OCI-LY7 (cell line): ENCODE data around the gene CDC42EP3. TPM values are rescaled to one million over a fixed set of nuclear protein-coding genes. Genes with fewer than 3 reads are reported as not detected.

Source experiments
- BruUV-seq: library from RNA; stranded (reverse); fragments of 400-500 nt; replicated peaks from 2 replicates; lab custom pipeline; 2021; lab: Mats Ljungman, UMichigan
- CTCF ChIA-PET: fragments of 300-600 bp; sonication (Branson Sonifier 250); formaldehyde crosslinking; loops from one replicate; lab custom pipeline; 2022; ENCODE audit warnings: antibody characterized with exemption; ENCODE audit not compliant: unreplicated experiment; lab: Charles Lee
- POLR2A ChIA-PET: fragments of 300-600 bp; sonication (Branson Sonifier 250); formaldehyde crosslinking; loops from one replicate; lab custom pipeline; 2022; ENCODE audit warnings: antibody characterized with exemption; lab: Charles Lee
- DNase-seq: peaks from one replicate; pipeline ENCODE4 v3.0.0-alpha.2; 2015; ENCODE audit warnings: low spot score
- H2AFZ ChIP-seq: fragments of 200-600 bp; sonication (generic), shearing (Covaris generic); 2 replicates; pipeline ENCODE4 v1.6.1; 2014; ENCODE audit warnings: mild to moderate bottlenecking, antibody characterized with exemption, low read length, moderate library complexity
- H3K27ac ChIP-seq: fragments of 200-600 bp; sonication (generic); 2 replicates; pipeline ENCODE4 v1.5.1; 2014; ENCODE audit warnings: mixed run types, low read depth, mild to moderate bottlenecking, moderate library complexity, low read length, inconsistent platforms; ENCODE audit not compliant: poor library complexity, severe bottlenecking
- H3K36me3 ChIP-seq: fragments of 200-600 bp; sonication (generic); 2 replicates; pipeline ENCODE4 v1.6.1; 2014; ENCODE audit warnings: mild to moderate bottlenecking, antibody characterized with exemption, low read length, moderate library complexity, mixed read lengths; ENCODE audit not compliant: insufficient read depth
- H3K4me1 ChIP-seq: fragments of 200-600 bp; sonication (generic); 2 replicates; pipeline ENCODE4 v1.5.1; 2014; ENCODE audit warnings: mild to moderate bottlenecking, low read length; ENCODE audit not compliant: insufficient read depth, poor library complexity, severe bottlenecking
- H3K4me2 ChIP-seq: fragments of 200-600 bp; sonication (generic); 2 replicates; pipeline ENCODE4 v1.6.1; 2014; ENCODE audit warnings: mild to moderate bottlenecking, low read length
- H3K4me3 ChIP-seq: fragments of 200-600 bp; sonication (generic); 2 replicates; pipeline ENCODE4 v1.5.1; 2014; ENCODE audit warnings: mild to moderate bottlenecking, low read depth, low read length; ENCODE audit not compliant: poor library complexity, severe bottlenecking
- H3K79me2 ChIP-seq: fragments of 200-600 bp; sonication (generic); 2 replicates; pipeline ENCODE4 v1.6.1; 2016; ENCODE audit warnings: low read depth, mild to moderate bottlenecking, low read length, moderate library complexity, mixed read lengths; ENCODE audit not compliant: insufficient read depth
- H3K9me2 ChIP-seq: fragments of 200-600 bp; sonication (generic); 2 replicates; pipeline ENCODE4 v1.6.1; 2016; ENCODE audit warnings: mild to moderate bottlenecking, low read length, mixed read lengths; ENCODE audit not compliant: insufficient read depth
- H3K9me3 ChIP-seq: fragments of 200-600 bp; sonication (generic); 2 replicates; pipeline ENCODE4 v1.6.1; 2014; ENCODE audit warnings: mild to moderate bottlenecking, mixed run types, low read length, mixed read lengths
- H4K20me1 ChIP-seq: fragments of 200-600 bp; sonication (generic); 2 replicates; pipeline ENCODE4 v1.6.1; 2014; ENCODE audit warnings: mild to moderate bottlenecking, antibody characterized with exemption, low read length, moderate library complexity, mixed read lengths; ENCODE audit not compliant: insufficient read depth
- CTCF ChIP-seq: fragments of 200-600 bp; sonication (generic); conservative IDR thresholded peaks from 2 replicates; pipeline ENCODE4 v1.5.1; 2014; ENCODE audit warnings: mild to moderate bottlenecking, antibody characterized with exemption, low read length, moderate library complexity, mixed read lengths
- EZH2phosphoT487 ChIP-seq: fragments of 200-600 bp; sonication (generic); IDR thresholded peaks from 2 replicates; pipeline ENCODE4 v1.6.1; 2018; ENCODE audit warnings: low read depth, borderline replicate concordance, mild to moderate bottlenecking, mixed run types, antibody characterized with exemption, low read length, moderate library complexity, mixed read lengths
- intact Hi-C: fragments of 100-400 bp; cut with micrococcal nuclease; formaldehyde crosslinking; loops from one replicate; pipeline ENCODE4 v1.10.0; 2022; ENCODE audit not compliant: unreplicated experiment
- total RNA-seq, 2 experiments: library from RNA; depleted of rRNA in 1 of 2; stranded (reverse); fragments of >200 nt in 1 of 2; shearing (Covaris generic) in 1 of 2; gene quantifications; 2 replicates each; pipeline ENCODE4 v1.2.3, GENCODE V29; 2014 to 2022

Gene CDC42EP3
- total RNA-seq, 2 experiments from 2014 or later, result 7.2 to 22.9 TPM

GRCh38 chr2:37637985-37638384, 33.5 kb downstream of the CDC42EP3 start:
- DNase-seq, result no peak
- H4K20me1 ChIP-seq, result no peaks in the 10 kb centered on the region
- H3K9me3 ChIP-seq, result no peaks in the 10 kb centered on the region
- H3K27ac ChIP-seq, result no peak overlapping the region
- H3K36me3 ChIP-seq, result 0 out of 2 replicates have a peak, but pooled peaks cover 7% of the 10 kb centered on the region
- H3K4me1 ChIP-seq, result peaks cover 4% of the 10 kb centered on the region
- no TSS peak for BruUV-seq
- intact Hi-C loops, result no loop called here
- ChIA-PET POLR2A (no interaction called here), CTCF (no interaction called here)
- H3K79me2 ChIP-seq, result no peaks in the 10 kb centered on the region
- H2AFZ ChIP-seq, result no peak overlapping the region
- no peak for TF ChIP-seq CTCF
- TF ChIP-seq EZH2phosphoT487, result no peak
- no peak overlapping the region for H3K4me3 ChIP-seq
- H3K9me2 ChIP-seq, result no peaks in the 10 kb centered on the region
- no peak overlapping the region for H3K4me2 ChIP-seq

- no peak overlapping the region for H3K27ac ChIP-seq
- TF ChIP-seq CTCF (no peak), EZH2phosphoT487 (no peak)
- no peaks in the 10 kb centered on the region for H4K20me1 ChIP-seq
- intact Hi-C loops, result no loop called here
- BruUV-seq, result no TSS peak
- no peaks in the 10 kb centered on the region for H3K9me2 ChIP-seq
- no peaks in the 10 kb centered on the region for H3K9me3 ChIP-seq
- no peak for DNase-seq
- H3K79me2 ChIP-seq, result no peaks in the 10 kb centered on the region
- no peak overlapping the region for H3K4me3 ChIP-seq
- H2AFZ ChIP-seq, result no peak overlapping the region
- H3K36me3 ChIP-seq, result 0 out of 2 replicates have a peak, but pooled peaks cover 5% of the 10 kb centered on the region
- H3K4me1 ChIP-seq, result no peaks in the 10 kb centered on the region
- ChIA-PET POLR2A (interaction anchor here (0.6 kb wide), 1 partner anchor 52 kb away, joined by 3 read pairs; no protein-coding TSS in a partner anchor), CTCF (no interaction called here)
- H3K4me2 ChIP-seq, result no peak overlapping the region
Observed at GRCh38 chr2:37637190-37637860, 34.1 kb downstream of the CDC42EP3 start.

- Histone ChIP-seq H3K9me2 (no peaks in the 10 kb centered on the region), H3K9me3 (no peaks in the 10 kb centered on the region), H3K27ac (no peak overlapping the region), H3K4me2 (no peak overlapping the region), H3K4me1 (no peaks in the 10 kb centered on the region), H3K36me3 (no peaks in the 10 kb centered on the region), H3K4me3 (no peak overlapping the region), H4K20me1 (no peaks in the 10 kb centered on the region), H3K79me2 (no peaks in the 10 kb centered on the region), H2AFZ (no peak overlapping the region)
- BruUV-seq, result no TSS peak
- CTCF ChIA-PET, result no interaction called here
- POLR2A ChIA-PET, result no interaction called here
- DNase-seq, result no peak
- intact Hi-C loops, result no loop called here
- no peak for TF ChIP-seq CTCF
- TF ChIP-seq EZH2phosphoT487, result no peak
Observed at GRCh38 chr2:37636381-37637066, 34.9 kb downstream of the CDC42EP3 start.
